ENCODE measurements around the gene CYRIA.

DNA sequence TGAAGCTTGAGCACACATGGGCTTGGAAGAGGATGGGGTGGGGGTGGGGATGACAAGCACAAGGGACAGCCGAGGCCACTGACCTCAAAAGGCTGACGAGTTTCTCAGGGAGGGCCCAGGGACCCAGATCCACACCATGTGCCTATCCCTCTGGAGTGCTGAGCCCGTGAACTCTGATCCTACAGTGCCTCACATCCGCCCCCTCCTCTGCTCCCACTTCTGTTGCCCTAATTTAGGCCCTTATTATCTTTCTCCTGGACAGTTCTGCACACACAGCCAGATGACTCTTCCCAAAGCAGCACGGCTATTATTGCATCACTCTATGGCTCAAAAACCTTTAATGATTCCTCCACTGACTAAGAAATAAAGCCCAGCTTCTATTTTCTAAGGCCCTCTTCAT, 24.8 kb downstream of the CYRIA start:
- TF ChIP-seq EED (IDR thresholded peaks at IDR 0.05; ENCODE audit: low read depth) = no peak
- TF ChIP-seq HCFC1 (IDR thresholded peaks at IDR 0.05; ENCODE audit: low read length) = no peak
- no peak for TF ChIP-seq BRCA1 (IDR thresholded peaks at IDR 0.05; ENCODE audit: low read depth, low read length)
- no peak for TF ChIP-seq EP300 (IDR thresholded peaks at IDR 0.05; ENCODE audit: borderline replicate concordance in 1 of 2, control insufficient read depth in 1 of 2, low read depth in 2 of 2, low read length in 2 of 2)
